WI38 (cell line): ENCODE results near the gene CTBP1.
"Not testable (repeated sequence)": the region's sequence is repeated elsewhere in the genome, so short reads cannot be mapped to it uniquely, and the experiment has no call there.

Experiments used
- H3K4me3 ChIP-seq: 2 replicates; pipeline ENCODE4 v1.5.1; 2011; ENCODE audit warnings: low read depth, mild to moderate bottlenecking, control low read depth, low read length
- CTCF ChIP-seq: IDR thresholded peaks from 2 replicates; pipeline ENCODE4 v1.5.1; 2012; ENCODE audit warnings: low read depth, mild to moderate bottlenecking, control low read depth, low read length

Gene CTBP1

GRCh38 chr4:1240721-1241465 lies 8.0 kb downstream of the CTBP1 start:
- no peak overlapping the region for H3K4me3 ChIP-seq
- no peak for TF ChIP-seq CTCF

DNA sequence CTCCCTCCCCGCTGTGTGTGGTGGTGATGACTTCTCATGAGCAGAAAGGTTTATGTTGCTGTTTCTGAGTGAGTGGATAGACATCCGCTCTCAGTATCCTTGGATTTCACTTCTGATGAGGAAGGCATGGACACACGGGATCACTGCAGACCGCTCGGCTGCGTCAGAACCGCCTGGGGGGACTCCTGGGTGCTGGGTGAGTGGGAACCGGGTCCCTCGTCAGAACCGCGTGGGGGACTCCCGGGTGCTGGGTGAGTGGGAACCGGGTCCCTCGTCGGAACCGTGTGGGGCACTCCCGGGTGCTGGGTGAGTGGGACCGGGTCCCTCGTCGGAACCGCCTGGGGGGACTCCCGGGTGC lies 9.0 kb downstream of the CTBP1 start:
- no peak for TF ChIP-seq CTCF
- no peak overlapping the region for H3K4me3 ChIP-seq

GRCh38 chr4:1239141-1239949 lies 9.6 kb downstream of the CTBP1 start:
- no peak for TF ChIP-seq CTCF
- H3K4me3 ChIP-seq = no peak overlapping the region

GRCh38 chr4:1238676-1239000 lies 10.3 kb downstream of the CTBP1 start:
- H3K4me3 ChIP-seq = no peak overlapping the region
- no peak for TF ChIP-seq CTCF

DNA sequence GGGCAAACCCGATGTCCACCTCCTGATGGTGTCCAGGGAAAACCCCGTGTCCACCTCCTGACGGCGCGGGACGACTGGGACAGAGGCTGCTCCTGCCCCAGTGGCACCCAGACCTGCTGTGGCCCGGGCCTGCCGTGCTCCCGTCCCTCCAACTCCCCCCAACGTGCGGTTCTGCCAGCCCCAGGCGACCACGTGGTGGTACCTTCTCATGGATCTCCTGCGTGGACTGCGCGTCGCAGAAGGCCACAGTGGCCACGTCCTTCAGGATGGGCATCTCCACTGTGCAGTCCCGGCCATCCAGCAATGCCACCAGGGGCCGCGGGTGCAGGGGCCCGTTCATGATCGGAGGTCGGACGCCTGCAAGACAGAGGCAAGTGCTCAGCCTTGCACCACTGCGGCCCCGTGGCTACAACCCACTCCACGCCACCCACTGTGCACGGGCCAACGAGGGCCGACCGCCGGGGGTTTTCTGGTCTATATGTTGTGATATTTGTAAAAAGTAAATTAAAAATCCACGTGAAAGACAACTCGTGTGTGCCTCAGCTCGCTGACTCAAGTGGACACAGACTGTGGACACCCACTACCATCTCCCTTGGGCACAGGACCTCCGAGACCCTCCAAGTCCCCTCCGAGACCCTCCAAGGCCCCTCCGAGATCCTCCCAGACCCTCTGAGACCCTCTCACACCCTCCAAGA lies 10.8 kb downstream of the CTBP1 start:
- no peak overlapping the region for H3K4me3 ChIP-seq
- TF ChIP-seq CTCF = no peak

GRCh38 chr4:1237261-1237660 lies 11.7 kb downstream of the CTBP1 start:
- H3K4me3 ChIP-seq = not testable (repeated sequence)

DNA sequence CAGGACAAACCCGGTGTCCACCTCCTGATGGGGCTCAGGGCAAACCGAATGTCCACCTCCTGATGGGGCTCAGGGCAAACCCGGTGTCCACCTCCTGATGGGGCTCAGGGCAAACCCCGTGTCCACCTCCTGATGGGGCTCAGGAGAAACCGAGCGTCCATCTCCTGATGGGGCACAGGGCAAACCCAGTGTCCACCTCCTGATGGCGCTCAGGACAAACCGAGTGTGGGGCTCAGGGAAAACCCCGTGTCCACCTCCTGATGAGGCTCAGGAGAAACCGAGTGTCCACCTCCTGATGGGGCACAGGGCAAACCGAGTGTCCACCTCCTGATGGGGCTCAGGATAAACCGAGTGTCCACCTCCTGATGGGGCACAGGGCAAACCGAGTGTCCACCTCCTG lies 12.1 kb downstream of the CTBP1 start:
- H3K4me3 ChIP-seq = not testable (repeated sequence)

DNA sequence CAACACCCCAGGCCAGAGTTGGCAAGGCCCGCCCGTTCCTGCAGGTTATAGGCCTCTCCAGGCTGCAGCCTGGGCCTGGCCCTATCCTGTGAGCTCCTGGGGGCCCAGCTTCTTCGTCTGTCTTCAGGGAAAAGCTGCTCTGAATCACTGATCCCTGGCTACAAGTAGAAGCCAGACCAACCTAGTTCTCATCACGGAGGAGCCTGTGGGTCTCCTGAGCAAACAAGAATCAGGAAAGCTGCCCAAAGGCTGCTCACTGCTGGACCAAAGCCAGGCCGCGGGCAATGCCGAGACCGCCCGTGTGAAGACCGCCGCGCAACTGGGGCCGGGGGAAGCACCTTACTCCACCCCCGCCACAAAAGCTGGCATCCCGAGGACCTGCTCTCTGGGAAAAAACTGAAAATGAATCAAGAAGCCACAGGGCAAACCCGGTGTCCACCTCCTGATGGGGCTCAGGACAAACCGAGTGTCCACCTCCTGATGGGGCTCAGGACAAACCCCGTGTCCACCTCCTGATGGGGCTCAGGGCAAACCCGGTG lies 12.8 kb downstream of the CTBP1 start:
- no peak overlapping the region for H3K4me3 ChIP-seq
- TF ChIP-seq CTCF = no peak
